Dermis microvascular lymphatic vessel endothelial cell (primary cell): ENCODE results near the gene GNRHR. TPM values are rescaled to one million over a fixed set of nuclear protein-coding genes. Genes with fewer than 3 reads are reported as not detected.

Source experiments
- DNase-seq, 2 donors: peaks; one replicate each; pipeline versions ENCODE4 v3.0.0 to v3.0.0-alpha.2; 2010; ENCODE audit warnings: low read depth in 2 of 2
- total RNA-seq: library from RNA; depleted of rRNA; stranded (reverse); fragments of >200 nt; gene quantifications from 2 replicates; pipeline ENCODE4 v1.2.1, GENCODE V29; 2014

The GNRHR gene
- total RNA-seq, 1 donor from 2014 or later: not detected

GRCh38 chr4:67700738-67701516 lies 53.3 kb downstream of the GNRHR start, which contains the start of gene UBA6:
UBA6 (minus strand) TSS chr4:67701155; CDS start chr4:67701119, 36 bp downstream.
- peak; percentile 90 to 97 for DNase-seq

DNA sequence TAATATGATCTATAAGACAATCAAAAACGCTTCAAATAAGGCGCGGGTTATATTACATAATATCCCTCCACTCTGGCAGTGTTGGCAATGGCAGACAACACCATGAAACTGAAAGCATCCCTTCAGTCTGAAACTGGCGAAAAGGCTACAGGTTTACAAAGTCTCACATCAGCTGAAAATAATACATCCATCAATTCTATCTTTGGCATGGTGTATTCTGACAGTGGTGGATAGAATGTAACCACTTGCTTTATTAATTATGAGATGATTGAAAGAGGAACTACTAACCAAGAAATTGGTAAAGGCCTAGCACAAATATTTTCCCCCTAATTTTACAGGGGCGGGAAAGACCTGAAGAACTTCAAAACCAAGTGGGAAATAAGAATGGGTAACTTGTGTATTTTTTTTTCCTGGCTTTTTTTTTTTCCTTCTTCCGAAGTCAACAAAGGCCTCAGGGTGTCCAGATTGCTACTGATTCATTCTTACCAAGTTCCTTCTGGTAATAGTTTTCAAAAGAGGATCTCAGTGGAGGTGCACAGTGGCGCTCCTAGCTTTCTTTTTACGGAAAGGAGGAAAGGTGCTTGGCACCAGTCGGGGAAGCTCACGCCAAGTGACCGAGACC lies 54.0 kb downstream of the GNRHR start:
- DNase-seq: peak in 1 of 2 donors; percentile 11

DNA sequence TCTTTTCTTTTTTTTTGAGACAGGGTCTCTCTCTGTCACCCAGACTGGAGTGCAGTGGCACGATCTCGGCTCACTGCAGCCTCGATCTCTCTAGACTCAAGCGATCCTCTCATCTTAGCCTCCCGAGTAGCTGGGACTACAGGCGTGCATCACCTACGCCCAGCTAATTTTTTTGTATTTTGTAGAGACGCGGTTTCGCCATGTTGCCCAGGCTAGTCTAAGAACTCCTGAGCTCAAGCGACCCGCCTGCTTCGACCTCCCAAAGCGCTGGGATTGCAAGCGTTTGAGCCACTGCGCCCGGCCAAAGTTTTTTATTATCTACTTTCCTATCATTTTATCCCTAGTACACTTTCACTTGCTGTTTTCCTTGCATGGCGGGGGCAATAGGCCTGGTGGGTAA lies 54.6 kb downstream of the GNRHR start:
- no peak for DNase-seq

- no peak for DNase-seq
Measured at GRCh38 chr4:67697860-67698687, 56.1 kb downstream of the GNRHR start.

- DNase-seq: no peak
Measured at GRCh38 chr4:67696061-67696460, 58.1 kb downstream of the GNRHR start.

- no peak for DNase-seq
Measured at GRCh38 chr4:67694662-67695061, 59.5 kb downstream of the GNRHR start.

DNA sequence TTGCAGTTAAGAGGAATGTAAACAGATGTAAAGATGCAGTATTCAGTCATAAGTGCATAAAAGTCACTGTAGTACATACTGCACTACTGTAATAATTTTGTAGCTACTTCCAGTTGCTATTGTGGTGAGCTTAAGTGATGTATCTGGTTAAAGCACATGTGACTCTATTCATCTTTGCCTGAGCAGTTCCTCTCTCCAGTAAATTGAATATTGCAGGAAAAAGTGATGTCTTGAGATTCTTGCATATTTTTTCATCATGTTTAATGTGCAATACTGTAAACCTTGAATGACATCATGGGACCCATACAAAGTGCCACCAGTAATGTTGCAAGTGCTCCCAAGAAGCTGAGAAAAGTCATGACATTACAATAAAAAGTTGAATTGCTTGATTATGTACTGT lies 62.9 kb downstream of the GNRHR start:
- DNase-seq: no peak

Other genes with a start within 250 kb of the GNRHR start
- 10.0 and 12.1 TPM in 2 replicates for gene CENPC, start 208.9 kb downstream of the GNRHR start, total RNA-seq
- gene STAP1, start 195.7 kb downstream of the GNRHR start, total RNA-seq: not detected in 2 replicates
- 80.9 and 89.8 TPM in 2 replicates for gene UBA6, start 53.2 kb downstream of the GNRHR start, total RNA-seq
- gene TMPRSS11D, start 129.6 kb upstream of the GNRHR start, total RNA-seq: under 0.01 and 0.13 TPM in 2 replicates
- not detected in 2 replicates for gene TMPRSS11A, start 209.1 kb upstream of the GNRHR start, total RNA-seq